HepG2 (cell line): Measurements from ENCODE around the gene GLT1D1. TPM values are rescaled to one million over a fixed set of nuclear protein-coding genes. Genes with fewer than 3 reads are reported as not detected.

ENCODE experiments used
- CEBPG ChIP-seq: IDR thresholded peaks from 2 replicates; pipeline ENCODE4 v1.6.1; 2016
- CHD2 ChIP-seq: IDR thresholded peaks from 2 replicates; pipeline ENCODE4 v1.6.1; 2011; ENCODE audit warnings: low read depth, low read length, improper control_type of control experiment
- FOXO1 ChIP-seq: sonication (generic); formaldehyde crosslinking; IDR thresholded peaks from 2 replicates; pipeline ENCODE4 v1.4.0; 2020; ENCODE audit warnings: missing genetic modification reagents
- GATAD1 ChIP-seq: IDR thresholded peaks from 2 replicates; pipeline ENCODE4 v1.6.1; 2016; ENCODE audit warnings: missing genetic modification reagents, missing compliant biosample characterization
- GFI1 ChIP-seq: sonication (generic); formaldehyde crosslinking; IDR thresholded peaks from 2 replicates; pipeline ENCODE4 v1.5.0; 2020; ENCODE audit warnings: missing genetic modification reagents, mild to moderate bottlenecking, borderline replicate concordance
- KDM2A ChIP-seq: sonication (generic); formaldehyde crosslinking; IDR thresholded peaks from 2 replicates; pipeline ENCODE4 v1.4.0; 2020; ENCODE audit warnings: low read depth, missing genetic modification reagents, borderline replicate concordance
- KLF16 ChIP-seq, 2 experiments: sonication (generic) in 1 of 2; formaldehyde crosslinking in 1 of 2; IDR thresholded peaks; 2 replicates each; pipeline versions ENCODE4 v1.6.1 to v1.8.0; 2016 to 2023; ENCODE audit warnings: missing genetic modification reagents in 2 of 2, missing compliant biosample characterization in 1 of 2
- MTA3 ChIP-seq: sonication (generic); formaldehyde crosslinking; IDR thresholded peaks from 2 replicates; pipeline ENCODE4 v1.4.0; 2020; ENCODE audit warnings: missing genetic modification reagents
- NCOA2 ChIP-seq: sonication (generic); formaldehyde crosslinking; IDR thresholded peaks from 2 replicates; pipeline ENCODE4 v1.8.0; 2022; ENCODE audit warnings: inconsistent platforms
- NCOA5 ChIP-seq: sonication (generic); formaldehyde crosslinking; IDR thresholded peaks from 2 replicates; pipeline ENCODE4 v1.4.0; 2020; ENCODE audit warnings: missing genetic modification reagents
- NONO ChIP-seq, 2 experiments: fragments of 450-650 bp in 1 of 2; sonication (generic) in 1 of 2; formaldehyde crosslinking in 1 of 2; IDR thresholded peaks in 1 of 2; conservative IDR thresholded peaks in 1 of 2; 2 replicates each; pipeline versions ENCODE4 v1.6.1 to v1.8.0; 2017 to 2022; ENCODE audit warnings: mild to moderate bottlenecking in 1 of 2, missing genetic modification reagents in 1 of 2, moderate library complexity in 1 of 2
- PRPF4 ChIP-seq: fragments of 200-400 bp; formaldehyde crosslinking; IDR thresholded peaks from 2 replicates; pipeline ENCODE4 v1.6.1; 2016; ENCODE audit warnings: low read length, low read depth; ENCODE audit not compliant: poor library complexity, severe bottlenecking
- SALL1 ChIP-seq: sonication (generic); formaldehyde crosslinking; IDR thresholded peaks from 2 replicates; pipeline ENCODE4 v1.8.0; 2022; ENCODE audit warnings: mild to moderate bottlenecking, missing genetic modification reagents
- TAF1 ChIP-seq: sonication (generic); formaldehyde crosslinking; IDR thresholded peaks from 2 replicates; pipeline ENCODE4 v1.4.0; 2020; ENCODE audit warnings: missing genetic modification reagents
- TAF15 ChIP-seq: fragments of 200-400 bp; formaldehyde crosslinking; IDR thresholded peaks from one replicate; pipeline ENCODE4 v1.6.1; 2018; ENCODE audit warnings: mild to moderate bottlenecking, low read depth, low read length; ENCODE audit not compliant: poor library complexity, severe bottlenecking
- TARDBP ChIP-seq: sonication (generic); formaldehyde crosslinking; IDR thresholded peaks from 2 replicates; pipeline ENCODE4 v1.8.0; 2022; ENCODE audit warnings: mild to moderate bottlenecking, missing genetic modification reagents
- TBX2 ChIP-seq: sonication (generic); formaldehyde crosslinking; IDR thresholded peaks from 2 replicates; pipeline ENCODE4 v1.5.0; 2020; ENCODE audit warnings: missing genetic modification reagents, mild to moderate bottlenecking, borderline replicate concordance
- YEATS4 ChIP-seq: sonication (generic); formaldehyde crosslinking; IDR thresholded peaks from 2 replicates; pipeline ENCODE4 v1.4.0; 2020; ENCODE audit warnings: missing genetic modification reagents, borderline replicate concordance
- ZNF30 ChIP-seq: sonication (generic); formaldehyde crosslinking; IDR thresholded peaks from 2 replicates; pipeline ENCODE4 v1.5.0; 2020; ENCODE audit warnings: mild to moderate bottlenecking, missing genetic modification reagents
- ZNF337 ChIP-seq: sonication (generic); formaldehyde crosslinking; IDR thresholded peaks from 2 replicates; pipeline ENCODE4 v1.5.1; 2020; ENCODE audit warnings: missing genetic modification reagents, low read depth, mild to moderate bottlenecking, borderline replicate concordance
- ZNF460 ChIP-seq: sonication (generic); formaldehyde crosslinking; IDR thresholded peaks from 2 replicates; pipeline ENCODE4 v1.5.1; 2020; ENCODE audit warnings: missing genetic modification reagents, mild to moderate bottlenecking, borderline replicate concordance
- ZNF605 ChIP-seq: sonication (generic); formaldehyde crosslinking; IDR thresholded peaks from 2 replicates; pipeline ENCODE4 v1.8.0; 2022; ENCODE audit warnings: mild to moderate bottlenecking, missing genetic modification reagents
- ZNF616 ChIP-seq: sonication (generic); formaldehyde crosslinking; IDR thresholded peaks from 2 replicates; pipeline ENCODE4 v1.5.0; 2020; ENCODE audit warnings: low read depth, mild to moderate bottlenecking, missing genetic modification reagents
- ZNF850 ChIP-seq: sonication (generic); formaldehyde crosslinking; conservative IDR thresholded peaks from 2 replicates; pipeline ENCODE4 v1.9.0; 2021; ENCODE audit warnings: mild to moderate bottlenecking, missing genetic modification reagents
- polyA plus RNA-seq, 8 experiments: library from polyadenylated mRNA; depleted of rRNA in 3 of 8; stranded (reverse) in 7 of 8; unstranded in 1 of 8; fragments of >200 nt; fragmentation: Illumina TruSeq in 4 of 8; extraction: Trizol in 4 of 8; gene quantifications; 2 replicates each; pipeline versions ENCODE4 v1.2.1 to v1.2.3, GENCODE V29; 2011 to 2016; ENCODE audit warnings: low read depth in 4 of 8, missing spikeins in 1 of 8, mixed read lengths in 1 of 8; ENCODE audit not compliant: insufficient read depth in 1 of 8
- total RNA-seq, 5 experiments: library from RNA; depleted of rRNA; stranded (reverse); fragments of >200 nt; fragmentation: Illumina TruSeq; extraction: Trizol; gene quantifications; 2 replicates each; pipeline ENCODE4 v1.2.3, GENCODE V29; 2016; ENCODE audit warnings: low read depth in 1 of 5
- TF ChIP-seq, protein P1 (sequence below): IDR thresholded peaks from 2 replicates; pipeline ENCODE4 v1.6.1; 2016; ENCODE audit warnings: mild to moderate bottlenecking
- TF ChIP-seq, protein P2 (sequence below): sonication (generic); formaldehyde crosslinking; conservative IDR thresholded peaks from 2 replicates; pipeline ENCODE4 v1.4.0; 2020; ENCODE audit warnings: missing genetic modification reagents
- TF ChIP-seq, protein P3 (sequence below), 2 experiments: fragments of 450-650 bp in 1 of 2; sonication (generic) in 1 of 2; formaldehyde crosslinking; IDR thresholded peaks; 2 replicates each; pipeline versions ENCODE4 v1.5.0 to v1.8.0; 2020 to 2022; ENCODE audit warnings: mild to moderate bottlenecking in 1 of 2, missing genetic modification reagents in 1 of 2

GLT1D1 gene
- total and polyA plus RNA-seq, 2 of the 13 experiments (the other 11 are each of a cell fraction or from before 2014, with no cell fraction given): 0.09 to 0.17 TPM

DNA sequence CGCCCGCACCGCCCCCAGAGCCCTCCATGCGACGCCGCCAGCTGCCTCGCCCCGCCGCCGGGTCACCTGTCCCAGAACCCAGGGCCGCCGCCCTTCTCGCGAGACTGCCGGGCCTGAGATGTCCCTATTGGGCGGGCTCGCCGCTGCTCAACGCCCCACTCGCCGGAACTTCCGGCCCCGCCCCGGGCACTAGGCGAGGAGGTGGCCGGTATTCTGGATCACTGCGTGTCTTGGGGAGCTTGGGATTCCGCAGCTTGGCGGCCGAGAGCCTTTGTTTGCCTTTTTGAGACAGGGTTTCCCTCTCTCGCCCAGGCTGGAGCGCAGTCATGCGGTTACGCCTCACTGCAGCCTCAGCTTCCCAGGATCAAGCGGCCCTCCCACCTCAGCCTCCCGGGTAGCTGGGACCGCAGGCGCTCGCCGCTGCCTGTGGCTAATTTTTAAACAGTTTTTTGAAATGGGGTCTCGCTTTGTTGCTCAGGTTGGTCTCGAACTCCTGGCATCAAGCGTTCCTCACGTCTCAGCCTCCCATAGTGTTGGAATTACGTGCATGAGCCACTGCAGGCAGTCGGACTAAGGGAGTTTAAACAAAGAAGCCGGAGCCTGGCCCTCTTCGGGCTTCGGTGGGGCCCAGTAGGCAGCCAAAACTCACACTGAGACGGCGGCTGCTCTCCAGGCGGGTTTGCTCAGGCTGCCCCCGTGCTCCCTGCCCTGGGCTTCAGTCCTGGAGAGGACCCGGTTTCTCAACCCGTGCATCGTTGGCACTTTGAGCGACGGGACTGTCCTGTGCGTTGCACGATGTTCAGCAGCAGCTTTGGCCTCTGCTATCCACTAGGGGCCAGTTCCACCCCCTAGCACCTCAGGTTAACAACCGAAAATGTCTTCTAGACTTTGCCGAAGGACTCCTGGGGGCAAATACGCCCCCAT lies 29.1 kb upstream of the GLT1D1 start, which contains the start of gene SLC15A4 (continued):
- TF ChIP-seq, protein P1, sequence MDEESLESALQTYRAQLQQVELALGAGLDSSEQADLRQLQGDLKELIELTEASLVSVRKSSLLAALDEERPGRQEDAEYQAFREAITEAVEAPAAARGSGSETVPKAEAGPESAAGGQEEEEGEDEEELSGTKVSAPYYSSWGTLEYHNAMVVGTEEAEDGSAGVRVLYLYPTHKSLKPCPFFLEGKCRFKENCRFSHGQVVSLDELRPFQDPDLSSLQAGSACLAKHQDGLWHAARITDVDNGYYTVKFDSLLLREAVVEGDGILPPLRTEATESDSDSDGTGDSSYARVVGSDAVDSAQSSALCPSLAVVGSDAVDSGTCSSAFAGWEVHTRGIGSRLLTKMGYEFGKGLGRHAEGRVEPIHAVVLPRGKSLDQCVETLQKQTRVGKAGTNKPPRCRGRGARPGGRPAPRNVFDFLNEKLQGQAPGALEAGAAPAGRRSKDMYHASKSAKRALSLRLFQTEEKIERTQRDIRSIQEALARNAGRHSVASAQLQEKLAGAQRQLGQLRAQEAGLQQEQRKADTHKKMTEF (CRISPR knock-in tag): peak; percentile 46; the same call in 1 of the 2 replicates
- TF ChIP-seq KDM2A: peak; percentile 73
- TF ChIP-seq MTA3 (CRISPR knock-in tag): no peak
- TF ChIP-seq PRPF4: no peak
- TF ChIP-seq CEBPG (CRISPR knock-in tag): no peak
- 0 out of 2 replicates have a peak, but pooled peaks have one; percentile 66 for TF ChIP-seq ZNF605
- TF ChIP-seq TAF15: no peak
- TF ChIP-seq NCOA5 (CRISPR knock-in tag): no peak
- TF ChIP-seq ZNF460 (CRISPR knock-in tag): 0 out of 2 replicates have a peak, but pooled peaks have one; percentile 22
- TF ChIP-seq ZNF30 (CRISPR knock-in tag): no peak
- peak; percentile 99 for TF ChIP-seq CHD2
- TF ChIP-seq GFI1 (CRISPR knock-in tag): no peak
- TF ChIP-seq, protein P2, sequence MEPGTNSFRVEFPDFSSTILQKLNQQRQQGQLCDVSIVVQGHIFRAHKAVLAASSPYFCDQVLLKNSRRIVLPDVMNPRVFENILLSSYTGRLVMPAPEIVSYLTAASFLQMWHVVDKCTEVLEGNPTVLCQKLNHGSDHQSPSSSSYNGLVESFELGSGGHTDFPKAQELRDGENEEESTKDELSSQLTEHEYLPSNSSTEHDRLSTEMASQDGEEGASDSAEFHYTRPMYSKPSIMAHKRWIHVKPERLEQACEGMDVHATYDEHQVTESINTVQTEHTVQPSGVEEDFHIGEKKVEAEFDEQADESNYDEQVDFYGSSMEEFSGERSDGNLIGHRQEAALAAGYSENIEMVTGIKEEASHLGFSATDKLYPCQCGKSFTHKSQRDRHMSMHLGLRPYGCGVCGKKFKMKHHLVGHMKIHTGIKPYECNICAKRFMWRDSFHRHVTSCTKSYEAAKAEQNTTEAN: no peak
- TF ChIP-seq, protein P3, sequence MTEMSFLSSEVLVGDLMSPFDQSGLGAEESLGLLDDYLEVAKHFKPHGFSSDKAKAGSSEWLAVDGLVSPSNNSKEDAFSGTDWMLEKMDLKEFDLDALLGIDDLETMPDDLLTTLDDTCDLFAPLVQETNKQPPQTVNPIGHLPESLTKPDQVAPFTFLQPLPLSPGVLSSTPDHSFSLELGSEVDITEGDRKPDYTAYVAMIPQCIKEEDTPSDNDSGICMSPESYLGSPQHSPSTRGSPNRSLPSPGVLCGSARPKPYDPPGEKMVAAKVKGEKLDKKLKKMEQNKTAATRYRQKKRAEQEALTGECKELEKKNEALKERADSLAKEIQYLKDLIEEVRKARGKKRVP (CRISPR knock-in tag; IDR thresholded peaks at IDR 0.05): 0 out of 4 replicates have a peak, but pooled peaks of 1 of the 2 experiments have one; percentile 11
- peak; percentile 20; the same call in 1 of the 2 replicates for TF ChIP-seq NCOA2
- peak; percentile 73 for TF ChIP-seq TARDBP (CRISPR knock-in tag)
- TF ChIP-seq YEATS4 (CRISPR knock-in tag): peak; percentile 67
- no peak for TF ChIP-seq NONO (IDR thresholded peaks at IDR 0.05)
- TF ChIP-seq NONO (CRISPR knock-in tag; conservative IDR thresholded peaks at IDR 0.05): peak; percentile 38
- TF ChIP-seq SALL1 (CRISPR knock-in tag): peak; percentile 21; the same call in 1 of the 2 replicates
- no peak for TF ChIP-seq ZNF616 (CRISPR knock-in tag)
- TF ChIP-seq KLF16 (CRISPR knock-in tag; IDR thresholded peaks at IDR 0.05): peak in 1 of 2 experiments; percentile 80; a peak in 1 of 4 replicates
- peak; percentile 23; the same call in 1 of the 2 replicates for TF ChIP-seq FOXO1
- TF ChIP-seq TBX2 (CRISPR knock-in tag): peak; percentile 37; the same call in 1 of the 2 replicates
- TF ChIP-seq TAF1 (CRISPR knock-in tag): peak; percentile 96
- no peak for TF ChIP-seq ZNF850 (CRISPR knock-in tag)
- TF ChIP-seq GATAD1 (CRISPR knock-in tag): peak; percentile 89
- 0 out of 2 replicates have a peak, but pooled peaks have one; percentile 62 for TF ChIP-seq ZNF337
